ENCODE results near the gene ANO9.

The ANO9 gene, protein sequence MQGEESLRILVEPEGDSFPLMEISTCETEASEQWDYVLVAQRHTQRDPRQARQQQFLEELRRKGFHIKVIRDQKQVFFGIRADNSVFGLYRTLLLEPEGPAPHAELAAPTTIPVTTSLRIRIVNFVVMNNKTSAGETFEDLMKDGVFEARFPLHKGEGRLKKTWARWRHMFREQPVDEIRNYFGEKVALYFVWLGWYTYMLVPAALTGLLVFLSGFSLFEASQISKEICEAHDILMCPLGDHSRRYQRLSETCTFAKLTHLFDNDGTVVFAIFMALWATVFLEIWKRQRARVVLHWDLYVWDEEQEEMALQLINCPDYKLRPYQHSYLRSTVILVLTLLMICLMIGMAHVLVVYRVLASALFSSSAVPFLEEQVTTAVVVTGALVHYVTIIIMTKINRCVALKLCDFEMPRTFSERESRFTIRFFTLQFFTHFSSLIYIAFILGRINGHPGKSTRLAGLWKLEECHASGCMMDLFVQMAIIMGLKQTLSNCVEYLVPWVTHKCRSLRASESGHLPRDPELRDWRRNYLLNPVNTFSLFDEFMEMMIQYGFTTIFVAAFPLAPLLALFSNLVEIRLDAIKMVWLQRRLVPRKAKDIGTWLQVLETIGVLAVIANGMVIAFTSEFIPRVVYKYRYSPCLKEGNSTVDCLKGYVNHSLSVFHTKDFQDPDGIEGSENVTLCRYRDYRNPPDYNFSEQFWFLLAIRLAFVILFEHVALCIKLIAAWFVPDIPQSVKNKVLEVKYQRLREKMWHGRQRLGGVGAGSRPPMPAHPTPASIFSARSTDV

GRCh38 chr11:441418-442274 lies at the start of gene ANO9:
Gene ANO9 (minus strand): TSS chr11:442011. CDS start chr11:441926, 85 bp downstream.
- DNase-seq = peak; percentile 44 to 72

- DNase-seq = no peak
Observed at GRCh38 chr11:491358-491757, 49.5 kb upstream of the ANO9 start.

DNA sequence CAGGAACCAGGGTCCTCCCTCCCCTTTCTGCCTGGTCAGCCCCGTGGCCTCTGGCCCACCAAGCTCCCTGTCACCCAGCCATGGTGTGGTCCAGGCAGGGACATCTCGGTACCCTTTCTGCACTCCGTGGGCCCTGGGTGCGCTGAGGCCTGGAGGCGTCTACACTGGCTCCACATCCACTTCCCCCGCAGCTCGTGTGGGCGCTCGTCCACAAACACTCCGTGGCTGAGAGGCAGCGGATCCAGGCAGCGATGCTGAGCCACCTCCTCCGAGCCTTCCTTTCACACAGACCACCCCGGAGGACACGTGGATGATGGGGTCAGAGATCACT lies 49.1 kb upstream of the ANO9 start:
- DNase-seq = no peak

DNA sequence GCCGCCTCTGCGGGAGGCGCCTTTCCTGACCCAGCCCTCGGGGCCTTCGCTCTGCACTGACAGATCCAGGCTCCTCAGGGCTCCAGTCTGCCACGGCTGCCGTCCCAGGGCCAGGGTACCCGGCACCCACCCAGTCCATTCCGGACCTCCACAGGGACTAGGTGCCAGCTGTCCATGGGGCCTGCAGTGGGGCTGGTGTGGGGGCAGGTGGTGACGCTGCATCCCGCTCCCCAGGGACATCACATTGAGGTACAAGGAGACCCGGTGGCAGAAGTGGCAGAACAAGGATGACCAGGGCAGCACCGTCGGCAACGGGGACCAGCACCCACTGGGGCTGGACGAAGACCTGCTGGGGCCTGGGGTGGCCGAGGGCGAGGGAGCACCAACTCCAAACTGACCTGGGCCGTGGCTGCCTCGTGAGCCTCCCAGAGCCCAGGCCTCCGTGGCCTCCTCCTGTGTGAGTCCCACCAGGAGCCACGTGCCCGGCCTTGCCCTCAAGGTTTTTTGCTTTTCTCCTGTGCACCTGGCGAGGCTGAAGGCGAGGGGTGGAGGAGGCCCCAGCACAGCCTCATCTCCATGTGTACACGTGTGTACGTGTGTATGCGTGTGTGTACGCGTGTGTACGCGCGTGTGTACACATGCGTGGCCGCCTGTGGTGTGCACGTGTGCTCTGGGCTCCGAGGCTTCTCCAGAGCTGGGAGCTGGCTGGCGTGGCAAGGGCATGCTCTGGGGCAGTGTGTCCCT lies 48.5 kb upstream of the ANO9 start:
- no peak for DNase-seq

GRCh38 chr11:489610-490185 lies 47.9 kb upstream of the ANO9 start:
- no peak for DNase-seq

DNA sequence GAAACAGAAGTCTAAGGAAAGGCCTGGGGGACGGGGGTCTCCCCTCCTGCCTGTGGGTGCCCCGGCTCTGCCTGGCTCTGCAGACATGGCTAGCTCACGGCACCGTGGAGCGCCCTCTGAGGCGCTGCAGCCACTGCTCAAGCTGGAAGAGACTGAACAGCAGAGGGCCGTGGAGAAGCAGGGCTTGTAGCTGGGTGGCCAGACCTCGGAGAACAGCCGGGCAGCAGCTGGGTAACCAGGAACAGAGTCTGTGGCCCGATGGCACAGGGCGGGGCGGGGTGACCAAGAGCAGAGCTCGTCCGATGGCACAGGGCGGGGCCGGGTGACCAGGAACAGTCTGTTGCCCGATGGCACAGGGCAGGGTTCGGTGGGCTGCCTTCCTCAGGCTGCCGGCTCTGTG lies 47.2 kb upstream of the ANO9 start:
- DNase-seq = no peak

DNA sequence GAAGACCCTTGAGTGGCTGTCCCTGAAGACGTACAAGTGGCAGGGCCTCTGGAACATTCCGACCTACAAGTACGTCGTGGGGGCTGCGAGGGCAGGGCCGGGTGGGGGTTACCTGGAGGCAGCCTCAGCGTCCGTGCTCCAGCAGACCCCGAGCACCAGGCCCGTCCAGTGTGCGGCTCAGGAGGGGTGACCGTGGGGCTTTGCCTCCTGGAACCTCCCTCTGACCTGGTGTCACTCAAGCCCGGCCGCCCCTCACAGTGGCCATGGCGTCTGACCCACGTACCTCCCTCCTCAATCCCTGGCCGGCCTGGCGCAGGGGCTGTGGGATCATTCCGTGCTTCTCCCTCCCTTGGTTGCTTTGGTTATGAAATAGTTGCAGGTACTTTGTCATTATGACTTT lies 46.8 kb upstream of the ANO9 start:
- DNase-seq = no peak

- DNase-seq = no peak
Observed at GRCh38 chr11:488062-488461, 46.3 kb upstream of the ANO9 start.

DNA sequence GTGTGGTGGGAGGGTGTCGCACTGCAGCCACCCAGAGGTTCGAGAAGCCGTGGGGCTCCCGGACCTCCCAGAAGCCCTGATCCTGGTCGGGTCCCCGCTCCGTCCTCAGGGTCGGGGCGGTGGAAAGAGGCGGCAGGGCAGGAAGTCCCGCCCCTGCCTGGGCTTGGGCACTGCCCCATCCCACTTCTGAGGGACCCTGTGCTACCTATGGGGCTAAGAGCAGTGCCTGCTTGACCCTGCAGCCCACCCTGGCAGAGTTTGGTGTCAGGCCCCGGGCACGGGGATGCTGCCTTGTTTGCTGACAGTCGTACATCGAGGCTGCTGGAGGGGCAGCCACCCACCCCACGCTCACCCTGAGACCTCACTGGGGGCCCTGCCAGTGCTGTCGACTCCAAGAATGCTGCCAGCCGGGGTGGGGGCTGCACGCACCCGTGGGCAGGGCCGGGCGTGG lies 45.8 kb upstream of the ANO9 start:
- DNase-seq = no peak

- DNase-seq = no peak
Observed at GRCh38 chr11:486189-486588, 44.4 kb upstream of the ANO9 start.

DNA sequence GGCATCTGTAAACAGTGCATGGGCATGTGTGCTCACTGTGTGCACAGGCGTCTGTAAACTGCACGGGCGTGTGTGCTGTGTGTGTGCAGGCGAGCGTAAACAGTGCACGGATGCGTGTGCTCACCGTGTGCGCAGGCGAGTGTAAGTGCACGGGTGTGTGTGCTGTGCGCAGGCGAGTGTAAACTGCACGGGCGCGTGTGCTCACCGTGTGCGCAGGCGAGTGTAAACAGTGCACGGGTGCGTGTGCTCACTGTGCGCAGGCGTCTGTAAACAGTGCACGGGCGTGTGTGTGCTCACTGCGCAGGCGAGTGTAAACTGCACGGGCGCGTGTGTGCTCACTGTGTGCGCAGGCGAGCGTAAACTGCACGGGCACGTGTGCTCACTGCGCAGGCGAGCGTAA lies 42.8 kb upstream of the ANO9 start:
- DNase-seq = no peak

GRCh38 chr11:479311-479710 lies 37.5 kb upstream of the ANO9 start:
- DNase-seq = no peak

- no peak for DNase-seq
Observed at GRCh38 chr11:477052-477715, 35.4 kb upstream of the ANO9 start.

GRCh38 chr11:476416-476815 lies 34.6 kb upstream of the ANO9 start:
- no peak for DNase-seq

DNA sequence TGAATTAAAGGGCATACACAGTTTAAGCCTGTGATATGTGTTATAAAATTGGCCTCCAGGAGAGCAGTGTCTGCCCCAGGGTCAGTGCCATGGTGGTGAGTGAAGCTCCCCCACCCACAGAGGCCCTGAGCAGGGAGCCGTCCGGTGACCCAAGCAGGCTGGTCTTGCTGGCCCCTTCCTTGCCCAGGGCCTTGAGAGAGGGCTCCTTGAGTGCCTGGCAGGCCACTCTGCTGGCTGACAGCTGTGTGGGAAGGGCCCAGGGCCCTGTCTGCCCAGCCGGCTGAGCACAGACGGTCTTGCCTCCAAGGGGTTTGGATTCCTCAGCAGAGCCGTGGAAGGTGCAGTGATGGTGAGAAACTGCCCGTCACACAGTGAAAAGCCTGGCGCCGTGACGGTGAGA lies 34.1 kb upstream of the ANO9 start:
- DNase-seq = no peak

- no peak for DNase-seq
Observed at GRCh38 chr11:474914-475506, 33.2 kb upstream of the ANO9 start.

DNA sequence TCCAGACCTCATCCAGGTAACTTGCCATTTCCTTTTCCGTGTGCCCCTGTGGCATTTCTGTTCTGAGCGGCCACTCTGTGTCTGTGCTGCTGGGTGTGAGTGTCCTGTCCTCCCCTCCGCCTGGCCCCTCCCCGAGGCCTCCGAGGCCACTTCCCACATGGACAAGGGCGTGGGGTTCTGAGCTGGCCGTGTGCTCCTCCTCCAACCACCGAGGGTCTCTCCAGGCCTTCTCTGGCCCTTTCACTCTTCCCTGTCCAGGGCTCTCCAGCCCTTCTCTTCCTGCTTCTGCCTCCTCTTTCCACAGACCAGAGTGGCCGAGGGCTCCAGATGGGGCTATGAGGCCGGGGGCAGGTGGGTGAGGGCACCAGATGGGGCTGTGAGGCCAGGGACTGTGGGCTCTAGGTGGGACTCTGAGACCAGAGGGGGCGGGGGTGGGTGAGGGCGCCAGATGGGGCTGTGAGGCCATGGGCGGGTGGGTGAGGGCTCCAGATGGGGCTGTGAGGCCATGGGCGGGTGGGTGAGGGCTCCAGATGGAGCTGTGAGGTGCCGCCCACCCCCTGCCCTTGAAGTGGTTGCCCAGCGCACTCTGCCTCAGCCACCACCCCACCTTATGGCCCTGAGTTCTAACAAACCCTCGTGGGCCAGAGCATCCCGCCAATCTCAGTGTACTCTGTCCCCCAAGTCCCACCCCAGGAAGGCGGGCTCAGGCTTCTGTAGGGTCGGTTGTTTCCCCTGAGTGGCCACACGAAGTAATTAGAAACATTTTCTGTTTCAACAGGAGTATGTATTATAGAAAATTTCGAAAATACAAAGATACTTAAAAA lies 32.4 kb upstream of the ANO9 start:
- DNase-seq = no peak

GRCh38 chr11:473415-473814 lies 31.6 kb upstream of the ANO9 start:
- DNase-seq = no peak

DNA sequence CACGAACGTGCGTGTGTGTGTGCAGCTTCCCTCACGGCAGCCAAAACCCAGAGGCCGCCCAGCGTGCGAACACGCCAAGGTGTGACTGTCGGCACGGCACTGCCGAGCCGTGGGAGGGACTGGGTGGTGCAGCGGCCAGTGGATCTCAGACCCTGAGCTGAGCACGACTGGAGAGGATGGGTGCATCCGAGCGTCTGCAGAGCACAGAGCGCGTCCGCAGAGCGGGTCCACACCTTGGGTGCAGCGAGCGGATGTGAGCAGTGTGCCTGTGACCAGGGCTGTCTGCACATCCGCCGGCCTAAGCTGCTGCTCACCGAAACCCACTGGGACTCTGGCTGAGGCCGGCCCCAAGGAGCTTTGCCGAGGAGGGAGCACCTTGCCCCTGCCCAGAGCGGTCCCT lies 31.0 kb upstream of the ANO9 start:
- DNase-seq = no peak

GRCh38 chr11:472272-472671 lies 30.5 kb upstream of the ANO9 start:
- DNase-seq = no peak
